Stimulated activated naive B cell treated with anti-CD40 and anti-IgM and Interleukin-4, amounts not matched to agents 10 μg/mL and 1 μg/mL and 100 μg/mL, for 72 hours (primary cell): Measurements from ENCODE around the gene MSRB3.

Experiments
- ATAC-seq, 2 donors: fragments of 150-1000 bp; cut with Tn5 transposase; replicated peaks; 2 replicates each; pipeline ENCODE4 v1.10.0; 2021; ENCODE audit warnings: moderate library complexity in 1 of 2
- DNase-seq: peaks from one replicate; pipeline ENCODE4 v3.0.0; 2021
- H3K27ac Mint-ChIP-seq: one replicate; pipeline ENCODE4 v1.8.0; 2022; ENCODE audit warnings: mild to moderate bottlenecking, mixed read lengths
- H3K27me3 Mint-ChIP-seq, 2 donors: one replicate each; pipeline ENCODE4 v1.8.0; 2022; ENCODE audit warnings: mixed read lengths in 2 of 2
- H3K36me3 Mint-ChIP-seq, 2 donors: one replicate each; pipeline ENCODE4 v1.8.0; 2022; ENCODE audit warnings: mixed read lengths in 2 of 2, mild to moderate bottlenecking in 1 of 2
- H3K4me1 Mint-ChIP-seq, 2 donors: one replicate each; pipeline ENCODE4 v1.8.0; 2022; ENCODE audit warnings: mixed read lengths in 2 of 2, mild to moderate bottlenecking in 1 of 2
- H3K4me3 Mint-ChIP-seq, 2 donors: one replicate each; pipeline ENCODE4 v1.8.0; 2022; ENCODE audit warnings: mild to moderate bottlenecking in 2 of 2, mixed read lengths in 2 of 2, moderate library complexity in 1 of 2
- H3K9me3 Mint-ChIP-seq, 2 donors: one replicate each; pipeline ENCODE4 v1.8.0; 2022; ENCODE audit warnings: mixed read lengths in 2 of 2, mild to moderate bottlenecking in 1 of 2

Gene MSRB3

DNA sequence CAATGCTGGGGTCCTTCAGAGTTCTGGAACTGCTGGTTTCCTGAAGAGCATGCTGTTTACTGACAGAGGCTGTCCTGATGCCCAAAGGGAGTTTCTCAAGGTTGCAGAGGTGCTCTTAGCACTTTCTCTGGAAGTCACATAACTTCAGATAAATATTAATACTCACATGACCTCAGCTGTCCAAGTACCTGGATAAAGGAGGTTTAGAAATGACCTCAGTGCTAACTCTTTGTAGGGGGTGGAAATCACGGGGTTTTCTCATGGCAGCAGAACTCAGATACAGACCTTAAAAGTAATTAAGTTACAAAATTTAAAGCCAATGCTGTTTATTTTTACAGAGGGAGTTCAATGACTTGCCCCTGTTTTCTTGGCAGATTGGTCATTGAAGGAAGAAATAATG is 225.9 kb downstream of the MSRB3 start:
- Mint-ChIP-seq H3K4me1 (no peaks in the 10 kb centered on the region), H3K4me3 (no peak overlapping the region), H3K9me3 (no peaks in the 10 kb centered on the region), H3K36me3 (no peaks in the 10 kb centered on the region), H3K27me3 (peaks cover 0 to 7% of the 10 kb centered on the region in 2 donors), H3K27ac (no peak overlapping the region)
- ATAC-seq (no peak), DNase-seq (no peak)

GRCh38 chr12:65505386-65506121 is 227.1 kb downstream of the MSRB3 start:
- DNase-seq (no peak), ATAC-seq (no peak)
- Mint-ChIP-seq H3K9me3 (no peaks in the 10 kb centered on the region), H3K36me3 (no peaks in the 10 kb centered on the region), H3K27ac (no peak overlapping the region), H3K4me3 (no peak overlapping the region), H3K4me1 (no peaks in the 10 kb centered on the region), H3K27me3 (peaks cover 0 to 7% of the 10 kb centered on the region in 2 donors)

- no peak overlapping the region for H3K4me3 Mint-ChIP-seq
- H3K27ac Mint-ChIP-seq, result no peak overlapping the region
- peaks cover 4 to 12% of the 10 kb centered on the region in 2 donors for H3K27me3 Mint-ChIP-seq
- no peaks in the 10 kb centered on the region for H3K36me3 Mint-ChIP-seq
- no peaks in the 10 kb centered on the region for H3K9me3 Mint-ChIP-seq
- no peaks in the 10 kb centered on the region for H3K4me1 Mint-ChIP-seq
- ATAC-seq (no peak), DNase-seq (no peak)
Measured at GRCh38 chr12:65508276-65509035, 230.0 kb downstream of the MSRB3 start.

- H3K27ac Mint-ChIP-seq, result no peak overlapping the region
- no peaks in the 10 kb centered on the region for H3K9me3 Mint-ChIP-seq
Measured at GRCh38 chr12:65510007-65510406, 231.5 kb downstream of the MSRB3 start.

GRCh38 chr12:65510584-65511050 is 232.1 kb downstream of the MSRB3 start:
- Mint-ChIP-seq H3K9me3 (no peaks in the 10 kb centered on the region), H3K27ac (no peak overlapping the region), H3K36me3 (no peaks in the 10 kb centered on the region), H3K4me3 (no peak overlapping the region), H3K4me1 (no peaks in the 10 kb centered on the region), H3K27me3 (peaks cover 4 to 12% of the 10 kb centered on the region in 2 donors)
- ATAC-seq (no peak), DNase-seq (no peak)

More at GRCh38 chr12:65510007-65510406, 231.5 kb downstream of the MSRB3 start:
- DNase-seq (no peak), ATAC-seq (no peak)
- Mint-ChIP-seq H3K4me3 (no peak overlapping the region), H3K4me1 (no peaks in the 10 kb centered on the region), H3K27me3 (peaks cover 4 to 12% of the 10 kb centered on the region in 2 donors), H3K36me3 (no peaks in the 10 kb centered on the region)

GRCh38 chr12:65511134-65511834 is 232.8 kb downstream of the MSRB3 start:
- Mint-ChIP-seq H3K4me1 (no peaks in the 10 kb centered on the region), H3K9me3 (no peaks in the 10 kb centered on the region)

GRCh38 chr12:65511912-65512311 is 233.4 kb downstream of the MSRB3 start:
- H3K4me3 Mint-ChIP-seq, result no peak overlapping the region
- no peaks in the 10 kb centered on the region for H3K4me1 Mint-ChIP-seq
- no peak overlapping the region for H3K27ac Mint-ChIP-seq
- no peaks in the 10 kb centered on the region for H3K36me3 Mint-ChIP-seq
- DNase-seq, result no peak
- no peak for ATAC-seq
- H3K9me3 Mint-ChIP-seq, result no peaks in the 10 kb centered on the region
- H3K27me3 Mint-ChIP-seq, result peaks cover 4 to 12% of the 10 kb centered on the region in 2 donors

More at GRCh38 chr12:65511134-65511834, 232.8 kb downstream of the MSRB3 start:
- Mint-ChIP-seq H3K4me3 (no peak overlapping the region), H3K36me3 (no peaks in the 10 kb centered on the region), H3K27ac (no peak overlapping the region), H3K27me3 (peaks cover 4 to 12% of the 10 kb centered on the region in 2 donors)
- DNase-seq (no peak), ATAC-seq (no peak)
